Fibroblast of lung (primary cell): Measurements from ENCODE around the gene ZBTB2. TPM values are rescaled to one million over a fixed set of nuclear protein-coding genes. Genes with fewer than 3 reads are reported as not detected.

Experiments used
- DNase-seq, 2 donors: peaks; one replicate each; pipeline versions ENCODE4 v3.0.0 to v3.0.0-alpha.2; 2010; ENCODE audit warnings: low read depth in 2 of 2
- H2AFZ ChIP-seq: 2 replicates; pipeline ENCODE4 v1.5.1; 2012; ENCODE audit warnings: low read length, control low read depth, inconsistent platforms
- H3K27ac ChIP-seq: 2 replicates; pipeline ENCODE4 v1.5.1; 2011; ENCODE audit warnings: low read length, control low read depth; ENCODE audit not compliant: insufficient read depth
- H3K27me3 ChIP-seq: 2 replicates; pipeline ENCODE4 v1.5.1; 2011; ENCODE audit warnings: mild to moderate bottlenecking, low read length; ENCODE audit not compliant: control insufficient read depth, insufficient read depth
- H3K36me3 ChIP-seq: 2 replicates; pipeline ENCODE4 v1.5.1; 2011; ENCODE audit warnings: low read length; ENCODE audit not compliant: control insufficient read depth, insufficient read depth
- H3K4me1 ChIP-seq: 2 replicates; pipeline ENCODE4 v1.5.1; 2011; ENCODE audit warnings: low read length; ENCODE audit not compliant: control insufficient read depth, insufficient read depth; ENCODE audit errors: extremely low read depth
- H3K4me2 ChIP-seq: 2 replicates; pipeline ENCODE4 v1.5.1; 2011; ENCODE audit warnings: low read length, control low read depth; ENCODE audit not compliant: insufficient read depth; ENCODE audit errors: extremely low read depth
- H3K4me3 ChIP-seq, 4 experiments: fragments of 200-600 bp in 1 of 4; sonication (generic) in 1 of 4; replicated peaks in 1 of 4; 2 replicates each; pipeline ENCODE4 v1.5.1; 2011 to 2016; ENCODE audit warnings: low read length in 4 of 4, low read depth in 3 of 4, mild to moderate bottlenecking in 3 of 4, control low read depth in 2 of 4, inconsistent platforms in 1 of 4, mixed read lengths in 1 of 4; ENCODE audit not compliant: insufficient read depth in 1 of 4; ENCODE audit errors: control extremely low read depth in 1 of 4
- H3K79me2 ChIP-seq: 2 replicates; pipeline ENCODE4 v1.5.1; 2012; ENCODE audit warnings: mild to moderate bottlenecking, low read length, inconsistent platforms; ENCODE audit not compliant: control insufficient read depth, insufficient read depth
- H3K9ac ChIP-seq: 2 replicates; pipeline ENCODE4 v1.5.1; 2011; ENCODE audit warnings: mild to moderate bottlenecking, low read length, control low read depth; ENCODE audit not compliant: insufficient read depth
- H3K9me3 ChIP-seq: 2 replicates; pipeline ENCODE4 v1.5.1; 2012; ENCODE audit warnings: low read depth, low read length; ENCODE audit not compliant: control insufficient read depth, insufficient read depth
- H4K20me1 ChIP-seq: 2 replicates; pipeline ENCODE4 v1.5.1; 2011; ENCODE audit warnings: low read length; ENCODE audit not compliant: control insufficient read depth, insufficient read depth; ENCODE audit errors: extremely low read depth
- CTCF ChIP-seq, 2 donors: IDR thresholded peaks in 1 of 2; conservative IDR thresholded peaks in 1 of 2; 1 replicate in 1 of 2; 2 replicates in 1 of 2; pipeline ENCODE4 v1.5.1; 2011 to 2012; ENCODE audit warnings: low read length in 2 of 2, control low read depth in 1 of 2, inconsistent platforms in 1 of 2, low read depth in 1 of 2, mild to moderate bottlenecking in 1 of 2
- EZH2 ChIP-seq: IDR thresholded peaks from 2 replicates; pipeline ENCODE4 v1.5.1; 2012; ENCODE audit warnings: low read length, control low read depth, mild to moderate bottlenecking; ENCODE audit errors: missing control alignments
- polyA plus RNA-seq, 2 donors: library from polyadenylated mRNA; depleted of rRNA in 1 of 2; stranded (reverse) in 1 of 2; unstranded in 1 of 2; fragments of >200 nt; gene quantifications; 2 replicates each; pipeline ENCODE4 v1.2.1, GENCODE V29; 2011 to 2012; ENCODE audit warnings: missing spikeins in 1 of 2
- total RNA-seq: library from RNA; depleted of rRNA; stranded (reverse); fragments of >200 nt; gene quantifications from 2 replicates; pipeline ENCODE4 v1.2.1, GENCODE V29; 2014

The ZBTB2 gene
- total and polyA plus RNA-seq, 2 donors (not counting 1 experiment from before 2014, with no cell fraction given) = 12.2 to 20.1 TPM

- H3K4me1 ChIP-seq = no peaks in the 10 kb centered on the region
- no peaks in the 10 kb centered on the region for H4K20me1 ChIP-seq
- H3K4me3 ChIP-seq = no peak overlapping the region
- TF ChIP-seq CTCF (conservative IDR thresholded peaks at IDR 0.05 in 1 of 2, IDR thresholded peaks at IDR 0.05 in 1 of 2; ENCODE audit: low read depth in 1 of 2, low read length in 2 of 2) = no peak
- no peak for TF ChIP-seq EZH2
- DNase-seq = no peak
- no peak overlapping the region for H3K9ac ChIP-seq
- no peaks in the 10 kb centered on the region for H3K9me3 ChIP-seq
- H3K36me3 ChIP-seq = peaks cover 2% of the 10 kb centered on the region
- no peaks in the 10 kb centered on the region for H3K27me3 ChIP-seq
- peaks cover 9% of the 10 kb centered on the region for H3K79me2 ChIP-seq
- H2AFZ ChIP-seq = no peak overlapping the region
- no peak overlapping the region for H3K4me2 ChIP-seq
- H3K27ac ChIP-seq = no peak overlapping the region
Observed at GRCh38 chr6:151341476-151342195, 49.7 kb downstream of the ZBTB2 start.

- Histone ChIP-seq H3K36me3 (peaks cover 2% of the 10 kb centered on the region), H4K20me1 (no peaks in the 10 kb centered on the region), H3K9ac (no peak overlapping the region), H3K9me3 (no peaks in the 10 kb centered on the region), H3K79me2 (peaks cover 9% of the 10 kb centered on the region), H2AFZ (no peak overlapping the region), H3K27ac (no peak overlapping the region), H3K4me2 (no peak overlapping the region), H3K4me3 (no peak overlapping the region), H3K27me3 (no peaks in the 10 kb centered on the region), H3K4me1 (no peaks in the 10 kb centered on the region)
- DNase-seq = peak in 1 of 2 donors; percentile 90
- no peak for TF ChIP-seq EZH2
Observed at GRCh38 chr6:151340219-151340978, 51.0 kb downstream of the ZBTB2 start.

GRCh38 chr6:151339369-151339768 is 52.0 kb downstream of the ZBTB2 start:
- Histone ChIP-seq H3K27me3 (no peaks in the 10 kb centered on the region), H3K27ac (no peak overlapping the region), H4K20me1 (no peaks in the 10 kb centered on the region), H3K79me2 (peaks cover 9% of the 10 kb centered on the region), H3K4me1 (no peaks in the 10 kb centered on the region), H3K36me3 (peaks cover 2% of the 10 kb centered on the region), H2AFZ (no peak overlapping the region), H3K4me3 (no peak overlapping the region), H3K4me2 (no peak overlapping the region), H3K9me3 (no peaks in the 10 kb centered on the region), H3K9ac (no peak overlapping the region)
- TF ChIP-seq EZH2 (no peak), CTCF (conservative IDR thresholded peaks at IDR 0.05 in 1 of 2, IDR thresholded peaks at IDR 0.05 in 1 of 2; ENCODE audit: low read depth in 1 of 2, low read length in 2 of 2) (no peak)
- DNase-seq = peak in 1 of 2 donors; percentile 21
